Measurements from ENCODE around the gene MIOX.

The MIOX gene

GRCh38 chr22:50455201-50455600 is 31.5 kb upstream of the MIOX start:
- no peak for DNase-seq (ENCODE audit: low read depth)

- DNase-seq (ENCODE audit: low read depth) = no peak
These were observed 30.6 kb upstream of the MIOX start for GRCh38 chr22:50456026-50456425.

DNA sequence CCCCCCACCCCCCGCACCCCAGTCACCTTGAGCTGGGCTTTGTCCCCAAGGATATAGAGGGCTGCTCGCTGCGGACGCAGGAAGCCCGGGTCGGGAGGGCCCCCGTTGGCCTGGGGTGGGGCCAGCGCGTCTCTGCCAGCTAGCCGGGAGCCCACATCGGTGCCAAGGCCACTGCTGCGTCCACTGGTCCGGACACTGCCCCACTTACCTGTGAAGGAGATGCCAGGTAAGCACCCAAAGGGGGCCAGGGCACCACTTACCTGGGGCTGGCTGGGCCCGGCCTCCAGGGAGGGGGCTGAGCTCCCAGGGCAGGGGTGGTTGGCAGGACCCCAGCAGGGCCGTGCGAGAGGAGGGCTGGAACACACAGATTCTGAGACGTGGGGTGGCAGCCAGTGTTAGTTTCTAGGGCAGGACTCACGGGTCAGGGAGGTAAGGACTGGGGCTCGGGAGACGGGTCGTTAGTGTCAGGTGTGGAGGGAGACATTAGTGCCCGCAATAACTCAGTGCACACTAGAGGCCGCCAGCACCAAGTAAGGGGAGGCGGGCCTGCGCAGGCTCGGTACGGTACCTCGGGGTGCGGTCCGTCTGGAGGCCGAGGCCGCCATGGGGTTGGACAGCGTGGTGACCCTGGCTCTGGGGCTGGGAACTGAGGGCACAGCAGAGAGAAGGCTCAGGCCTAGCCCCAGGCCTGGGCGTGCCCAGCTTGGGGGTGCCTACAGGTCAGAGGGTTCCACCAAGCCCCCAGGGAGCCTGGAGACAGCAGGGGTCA is 30.0 kb upstream of the MIOX start:
- no peak for DNase-seq (ENCODE audit: low read depth)

DNA sequence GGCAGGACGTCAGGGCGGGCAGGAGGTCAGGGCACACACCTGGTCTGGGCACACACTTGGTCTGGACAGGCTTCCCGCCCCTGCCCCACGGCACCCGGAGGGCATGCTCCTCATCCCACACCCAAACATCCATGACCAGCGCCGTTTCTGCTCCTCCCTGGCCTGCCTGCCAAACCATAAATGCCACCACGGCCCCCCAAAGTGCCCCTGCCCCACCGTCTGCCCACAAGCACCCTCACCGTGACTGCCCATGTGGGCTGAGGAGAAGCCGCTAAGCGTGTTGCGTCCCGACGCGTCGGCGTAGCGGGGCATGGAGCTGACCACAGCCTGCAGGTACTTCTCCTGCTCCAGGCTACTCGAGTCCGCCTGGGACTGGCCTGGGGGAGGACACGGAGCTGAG is 27.6 kb upstream of the MIOX start:
- DNase-seq (ENCODE audit: low read depth) = no peak

- no peak for DNase-seq (ENCODE audit: low read depth)
These were observed 27.0 kb upstream of the MIOX start for GRCh38 chr22:50459496-50460140.

GRCh38 chr22:50460938-50461337 is 25.7 kb upstream of the MIOX start:
- DNase-seq (ENCODE audit: low read depth) = no peak

DNA sequence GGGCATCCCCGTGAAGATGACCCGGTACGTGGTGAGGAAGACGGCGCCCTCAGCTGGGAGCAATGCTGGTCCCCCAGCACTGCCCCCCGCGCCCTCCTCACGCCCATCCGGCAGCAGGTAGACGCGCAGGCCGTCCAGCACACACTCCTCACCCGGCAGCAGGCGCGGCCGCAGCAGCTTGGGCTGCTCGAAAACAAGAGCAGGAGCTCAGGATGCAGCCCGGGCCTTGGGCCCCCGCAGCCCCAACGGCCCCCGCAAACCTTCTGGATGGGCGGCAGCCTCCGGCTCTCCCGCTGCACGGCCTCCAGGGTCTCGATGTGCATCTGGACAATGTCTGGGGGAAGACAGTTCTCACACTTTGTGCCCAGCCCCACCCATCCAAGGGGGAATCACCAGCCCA is 25.1 kb upstream of the MIOX start:
- no peak for DNase-seq (ENCODE audit: low read depth)

- DNase-seq (ENCODE audit: low read depth) = no peak
These were observed 24.6 kb upstream of the MIOX start for GRCh38 chr22:50461979-50462540.

- DNase-seq (ENCODE audit: low read depth) = no peak
These were observed 23.3 kb upstream of the MIOX start for GRCh38 chr22:50463188-50463900.

- no peak for DNase-seq (ENCODE audit: low read depth)
These were observed 22.2 kb upstream of the MIOX start for GRCh38 chr22:50464451-50464850.

DNA sequence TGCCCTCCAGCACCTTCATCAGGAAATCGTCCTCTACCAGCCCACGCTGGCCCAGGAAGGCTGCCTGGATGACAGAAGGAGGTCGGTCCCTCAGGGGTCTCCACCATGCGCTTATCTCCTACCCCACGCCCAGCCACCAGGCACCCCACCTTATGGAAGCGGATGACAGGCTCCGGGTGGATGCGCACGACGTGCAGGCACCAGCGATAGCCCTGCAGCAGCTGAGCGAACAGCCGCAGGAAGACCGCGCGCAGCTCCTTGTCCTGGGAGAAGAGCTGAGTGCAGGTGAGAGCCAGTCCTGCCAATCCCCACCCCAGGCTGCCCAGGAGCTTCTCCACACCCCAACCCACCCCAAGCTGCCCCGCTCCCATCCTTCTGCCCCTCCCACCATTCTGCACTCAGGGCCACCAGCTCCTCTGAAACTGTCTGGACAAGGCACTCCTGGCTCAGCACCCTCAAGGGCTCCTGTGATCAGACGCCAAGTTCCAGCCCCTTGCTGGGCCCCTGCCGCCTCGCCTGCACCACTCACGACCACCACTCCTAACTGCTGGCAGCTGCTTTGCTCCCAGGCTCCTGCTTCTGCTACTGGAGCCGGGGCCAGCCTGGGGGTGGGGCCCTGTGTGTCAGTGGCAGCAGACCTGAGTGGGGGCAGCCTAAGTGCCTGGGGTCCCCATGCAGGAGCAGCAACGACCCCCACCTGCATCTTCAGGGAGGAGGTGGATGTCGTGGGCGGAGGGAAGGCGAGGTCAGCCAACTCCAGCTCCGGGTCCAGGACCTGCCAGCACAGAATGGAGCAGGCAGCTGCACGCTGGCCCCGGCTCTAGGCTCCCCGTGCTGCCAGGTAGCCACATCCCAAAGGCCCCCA is 21.4 kb upstream of the MIOX start:
- DNase-seq (ENCODE audit: low read depth) = no peak

GRCh38 chr22:50467341-50467740 is 19.3 kb upstream of the MIOX start:
- DNase-seq (ENCODE audit: low read depth) = no peak

DNA sequence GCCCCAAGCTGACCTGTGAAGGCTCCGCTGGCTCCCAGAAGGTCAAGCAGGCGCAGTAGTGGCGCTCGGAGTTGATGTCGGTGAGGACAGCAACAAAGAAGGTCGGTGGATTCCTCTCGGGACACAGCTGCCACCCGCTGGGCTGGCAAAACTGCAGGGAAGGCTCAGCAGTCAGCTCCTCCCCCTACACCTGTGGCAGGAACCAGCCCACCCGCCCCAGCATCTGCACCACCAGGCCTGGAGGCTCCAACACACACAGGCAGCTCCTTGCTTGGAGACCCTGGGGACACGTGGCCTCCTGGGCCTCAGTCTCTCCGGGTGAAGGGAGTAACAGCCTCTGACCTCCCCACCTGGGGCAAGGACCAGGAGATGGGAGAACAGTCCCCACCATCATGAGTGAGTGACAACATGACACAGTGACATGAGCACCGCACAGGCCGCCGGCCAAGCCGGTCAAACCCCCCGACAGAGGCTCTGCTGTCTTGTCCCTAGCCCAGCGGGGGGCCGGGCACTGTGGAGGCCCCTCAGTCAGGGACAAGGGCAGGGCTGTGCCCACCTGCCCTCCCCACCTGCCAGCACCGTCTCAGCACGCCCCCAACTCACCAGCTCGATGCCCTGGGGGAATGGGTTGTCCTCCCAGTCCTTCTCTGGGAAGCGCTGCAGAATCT is 18.8 kb upstream of the MIOX start:
- no peak for DNase-seq (ENCODE audit: low read depth)

DNA sequence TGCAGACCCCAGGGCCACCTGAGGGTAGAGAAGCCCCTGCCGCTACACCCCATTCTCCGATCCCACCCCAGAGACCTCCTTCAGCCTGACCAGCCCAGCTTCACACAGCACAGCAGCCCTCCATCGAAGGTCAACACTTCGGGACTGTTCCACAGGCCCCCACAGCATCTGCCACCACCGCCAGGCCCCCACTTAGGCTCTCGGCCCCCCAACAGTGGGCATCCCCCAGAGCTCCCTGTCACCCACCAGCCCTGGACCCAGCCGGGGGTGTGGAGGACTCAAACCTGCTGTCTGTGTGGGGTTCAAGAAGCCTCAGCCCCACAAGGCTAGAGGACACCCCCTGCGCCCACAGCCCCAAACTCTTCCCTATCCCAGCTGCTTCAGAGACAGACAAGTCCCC is 18.0 kb upstream of the MIOX start:
- no peak for DNase-seq (ENCODE audit: low read depth)

DNA sequence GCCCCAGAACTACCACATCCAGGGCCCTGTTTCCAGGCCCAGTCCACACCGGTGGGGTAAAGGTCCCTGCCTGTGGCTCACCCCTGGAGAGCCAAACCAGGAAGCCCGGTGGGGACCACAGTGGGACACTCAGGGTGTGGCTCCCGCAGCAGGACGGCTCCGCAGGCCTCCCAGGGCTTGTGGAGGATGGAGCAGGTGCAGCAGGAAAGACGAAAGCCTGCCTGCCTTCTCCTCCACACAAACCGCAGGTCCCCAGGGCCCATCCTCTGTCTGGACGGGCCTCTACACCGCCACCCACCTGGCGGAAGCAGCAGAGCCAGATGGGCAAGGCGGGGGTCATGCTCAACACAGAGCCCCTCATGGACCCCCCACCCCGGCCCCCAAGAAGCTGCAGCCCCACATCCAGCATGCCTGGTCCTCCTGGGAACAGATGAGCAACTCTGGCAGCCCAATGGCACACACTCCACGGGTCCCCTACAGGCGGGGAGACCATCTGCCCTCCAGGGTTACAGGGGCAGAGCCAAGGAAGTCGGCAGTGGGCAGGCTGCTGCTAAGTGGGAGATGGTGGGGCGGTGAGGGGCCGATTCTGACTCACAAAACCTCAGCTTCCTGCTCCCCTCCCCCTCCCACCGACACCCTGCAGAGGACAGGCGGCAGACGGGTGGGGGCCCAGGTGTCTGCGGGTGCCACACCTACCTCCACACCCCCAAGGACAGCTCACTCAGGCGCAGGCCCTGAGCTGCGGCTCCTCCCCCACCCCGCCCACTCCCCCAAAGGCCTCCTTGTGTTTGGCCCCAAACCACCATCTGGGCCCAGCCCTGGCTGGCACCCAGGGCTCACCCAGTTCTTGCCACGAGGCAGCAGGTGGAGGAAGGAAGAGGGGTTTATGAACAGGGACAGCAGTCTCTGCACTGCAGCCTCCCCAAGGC is 17.0 kb upstream of the MIOX start:
- DNase-seq (ENCODE audit: low read depth) = peak; percentile 95

- no peak for DNase-seq (ENCODE audit: low read depth)
These were observed 16.2 kb upstream of the MIOX start for GRCh38 chr22:50470491-50470890.

GRCh38 chr22:50471197-50471847 is 15.3 kb upstream of the MIOX start:
- DNase-seq (ENCODE audit: low read depth) = no peak

DNA sequence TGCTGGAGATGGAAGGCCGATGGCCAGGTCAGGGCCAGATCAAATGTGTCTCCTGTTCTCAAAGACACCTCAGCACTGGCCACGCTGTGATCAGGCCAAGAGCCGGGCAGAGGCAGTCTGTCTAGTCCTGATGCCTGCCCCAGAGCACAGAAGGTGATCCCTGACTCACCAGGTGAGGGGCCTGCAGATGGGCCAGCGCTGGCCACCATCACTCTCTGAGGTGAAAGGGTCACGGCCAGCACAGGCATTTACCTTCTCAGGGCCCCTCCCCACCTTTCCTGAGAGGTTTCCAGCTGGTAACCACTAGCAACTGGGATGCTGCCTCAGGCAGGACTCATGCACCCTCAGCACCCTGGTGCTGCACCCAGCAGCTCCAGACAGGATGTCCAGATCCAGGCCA is 14.7 kb upstream of the MIOX start:
- DNase-seq (ENCODE audit: low read depth) = no peak

DNA sequence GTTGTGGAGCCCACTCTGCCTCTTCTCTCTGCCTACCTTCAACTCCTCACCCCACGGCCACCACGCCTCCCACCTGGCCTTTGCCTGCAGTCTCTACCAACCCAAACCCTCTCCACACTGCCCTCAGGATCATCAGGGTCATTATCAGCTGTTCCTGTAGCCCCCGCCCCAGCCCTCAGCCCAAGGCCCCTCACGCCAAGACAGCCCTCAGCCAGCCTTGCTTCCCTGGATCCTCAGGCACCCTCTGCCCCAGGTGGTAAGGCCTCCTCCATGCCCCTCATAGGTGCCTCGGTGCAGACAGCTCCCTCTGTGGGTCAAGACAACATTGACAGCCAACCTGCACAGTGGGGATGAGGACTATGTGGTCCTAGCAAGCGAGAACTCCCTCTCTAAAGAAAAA is 13.6 kb upstream of the MIOX start:
- peak; percentile 31 for DNase-seq (ENCODE audit: low read depth)

Measured in activated T-cell treated with anti-CD3 and anti-CD28 coated beads for 1 hour (primary cell).